ENCODE data around the gene ADORA2B. TPM values are rescaled to one million over a fixed set of nuclear protein-coding genes. Genes with fewer than 3 reads are reported as not detected.

ADORA2B gene
- total RNA-seq, 2 experiments from 2014 or later: 7.0 to 7.1 TPM

DNA sequence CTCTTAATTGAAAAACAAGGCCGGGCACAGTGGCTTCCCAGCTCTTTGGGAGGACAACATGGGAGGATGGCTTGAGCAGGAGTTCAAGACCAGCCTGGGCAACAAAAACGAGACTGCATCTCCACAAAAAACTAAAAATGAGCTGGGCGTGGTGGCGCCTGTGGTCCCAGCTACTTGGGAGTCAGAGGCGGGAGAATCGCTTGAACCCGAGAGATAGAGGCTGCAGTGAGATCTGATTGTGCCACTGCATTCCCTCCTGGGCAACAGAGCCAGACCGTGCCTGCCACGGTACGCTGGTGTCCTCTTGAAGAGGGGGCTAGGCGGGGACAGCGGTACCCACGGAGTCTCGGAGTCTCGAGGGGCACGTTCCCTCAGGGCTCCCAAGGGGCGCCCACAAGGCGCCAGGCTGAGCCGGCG lies 27.9 kb upstream of the ADORA2B start:
- H3K4me3 Mint-ChIP-seq: no peak overlapping the region
- H3K4me1 Mint-ChIP-seq: no peaks in the 10 kb centered on the region
- H3K27me3 Mint-ChIP-seq: peaks cover 24% of the 10 kb centered on the region
- no peaks in the 10 kb centered on the region for H3K36me3 Mint-ChIP-seq
- DNase-seq: no peak
- H3K27ac Mint-ChIP-seq: no peak overlapping the region
- peaks cover 2% of the 10 kb centered on the region for H3K9me3 Mint-ChIP-seq

- Mint-ChIP-seq H3K27me3 (peaks cover 29% of the 10 kb centered on the region), H3K9me3 (peaks cover 2% of the 10 kb centered on the region), H3K4me1 (no peaks in the 10 kb centered on the region), H3K27ac (no peak overlapping the region), H3K4me3 (no peak overlapping the region), H3K36me3 (no peaks in the 10 kb centered on the region)
- no peak for DNase-seq
These were observed 27.4 kb upstream of the ADORA2B start for GRCh38 chr17:15917438-15918027.

GRCh38 chr17:15918261-15918660 lies 26.7 kb upstream of the ADORA2B start:
- DNase-seq: no peak
- Mint-ChIP-seq H3K4me3 (no peak overlapping the region), H3K4me1 (no peaks in the 10 kb centered on the region), H3K27ac (no peak overlapping the region), H3K27me3 (peaks cover 29% of the 10 kb centered on the region), H3K9me3 (peaks cover 2% of the 10 kb centered on the region), H3K36me3 (no peaks in the 10 kb centered on the region)

DNA sequence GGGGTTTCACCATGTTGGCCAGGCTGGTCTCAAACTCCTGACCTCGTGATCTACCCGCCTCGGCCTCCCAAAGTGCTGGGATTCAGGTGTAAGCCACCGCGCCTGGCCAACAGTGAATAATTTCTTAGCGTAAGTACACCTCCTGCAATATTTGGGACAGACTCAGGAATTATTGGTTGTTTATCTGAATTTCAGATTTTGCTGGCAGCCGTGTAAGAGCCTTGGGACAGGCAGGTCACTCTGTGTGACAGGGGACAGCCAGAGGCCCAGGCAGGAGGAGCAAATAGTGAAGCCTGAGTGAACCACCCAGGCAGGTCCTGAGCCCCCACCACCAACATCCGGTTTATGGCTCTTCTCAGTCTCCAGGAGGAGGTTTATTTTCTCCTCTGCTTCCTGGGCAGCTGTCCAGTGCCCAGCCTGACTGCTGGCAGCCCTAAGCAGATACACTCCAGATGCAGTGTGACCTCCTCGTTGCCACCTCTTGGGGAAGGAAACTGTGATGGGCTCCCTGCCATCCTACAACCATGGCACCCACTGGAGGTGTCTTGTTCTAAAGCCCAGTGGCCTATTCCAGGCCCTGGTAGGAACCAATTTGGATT lies 26.2 kb upstream of the ADORA2B start:
- H3K36me3 Mint-ChIP-seq: no peaks in the 10 kb centered on the region
- H3K27me3 Mint-ChIP-seq: peaks cover 29% of the 10 kb centered on the region
- no peak overlapping the region for H3K27ac Mint-ChIP-seq
- no peak for DNase-seq
- H3K4me1 Mint-ChIP-seq: no peaks in the 10 kb centered on the region
- H3K9me3 Mint-ChIP-seq: peaks cover 2% of the 10 kb centered on the region
- H3K4me3 Mint-ChIP-seq: no peak overlapping the region

- Mint-ChIP-seq H3K4me1 (no peaks in the 10 kb centered on the region), H3K4me3 (no peak overlapping the region), H3K9me3 (peaks cover 2% of the 10 kb centered on the region), H3K36me3 (no peaks in the 10 kb centered on the region), H3K27ac (no peak overlapping the region), H3K27me3 (peaks cover 29% of the 10 kb centered on the region)
- DNase-seq: no peak
These were observed 25.5 kb upstream of the ADORA2B start for GRCh38 chr17:15919466-15919865.

DNA sequence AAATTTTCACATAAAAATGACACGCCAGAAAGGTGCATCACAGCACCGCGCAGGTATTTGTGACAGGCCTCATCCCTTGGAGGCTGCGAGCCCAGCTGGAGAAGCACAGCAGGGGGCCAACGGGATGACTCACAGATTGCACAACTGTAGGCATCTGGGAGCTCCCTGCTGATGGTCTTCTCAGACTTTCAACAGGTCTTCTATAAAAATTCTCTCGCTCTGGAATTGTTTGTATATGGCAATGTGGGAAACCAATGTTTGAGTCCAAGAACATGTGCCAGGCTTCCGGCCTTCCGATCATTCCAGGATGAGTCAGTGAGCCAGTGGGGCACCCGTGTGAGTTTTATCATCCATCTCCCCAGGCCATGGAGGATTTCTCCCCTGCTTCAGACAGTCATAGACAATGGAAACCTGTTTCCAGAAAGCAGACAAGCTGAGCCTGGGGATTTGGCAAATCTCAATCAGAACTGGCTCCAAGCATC lies 24.1 kb upstream of the ADORA2B start:
- no peak overlapping the region for H3K27ac Mint-ChIP-seq
- H3K36me3 Mint-ChIP-seq: no peaks in the 10 kb centered on the region
- peaks cover 29% of the 10 kb centered on the region for H3K27me3 Mint-ChIP-seq
- no peaks in the 10 kb centered on the region for H3K4me1 Mint-ChIP-seq
- H3K9me3 Mint-ChIP-seq: peaks cover 2% of the 10 kb centered on the region
- H3K4me3 Mint-ChIP-seq: no peak overlapping the region
- DNase-seq: no peak

DNA sequence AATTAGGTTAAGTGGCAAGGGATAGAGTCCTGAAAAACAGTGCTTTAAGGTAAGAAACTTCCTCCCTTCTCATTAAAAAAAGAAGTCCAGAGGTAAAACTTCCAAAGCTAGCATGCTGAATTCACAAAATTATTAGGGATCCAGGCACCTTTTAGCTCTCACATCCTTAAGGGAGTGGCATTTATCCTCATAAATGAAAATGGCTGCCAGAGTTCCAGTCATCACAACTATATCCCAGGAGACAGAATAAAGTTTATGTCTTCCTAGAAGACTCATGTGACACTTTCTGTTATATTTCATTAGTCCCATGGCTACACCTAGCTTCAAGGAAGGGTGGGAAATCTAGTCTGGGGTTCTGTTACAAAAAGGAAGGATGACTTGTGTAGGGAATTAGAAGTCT lies 23.3 kb upstream of the ADORA2B start:
- DNase-seq: no peak
- Mint-ChIP-seq H3K27ac (no peak overlapping the region), H3K4me1 (no peaks in the 10 kb centered on the region), H3K27me3 (peaks cover 22% of the 10 kb centered on the region), H3K9me3 (peaks cover 2% of the 10 kb centered on the region), H3K4me3 (no peak overlapping the region), H3K36me3 (no peaks in the 10 kb centered on the region)

DNA sequence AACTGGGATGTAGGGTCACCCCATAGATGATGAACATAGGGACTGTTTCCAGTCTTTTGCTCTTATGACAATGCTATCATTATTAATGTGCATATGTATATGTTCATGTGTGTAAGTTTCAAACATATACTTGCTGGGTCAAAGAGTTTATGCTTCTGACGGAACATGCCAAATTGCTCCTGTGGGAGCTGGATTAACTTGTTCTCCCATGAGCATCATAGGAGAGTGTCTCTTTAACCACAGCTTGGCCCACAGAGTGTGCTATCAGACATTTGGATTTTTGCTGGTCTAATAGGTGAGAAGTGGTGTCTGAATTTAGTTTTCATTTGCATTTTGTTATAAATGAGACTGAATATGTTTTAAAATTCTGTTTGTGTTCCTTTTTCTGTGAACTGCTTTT lies 22.3 kb upstream of the ADORA2B start:
- no peak for DNase-seq
- no peak overlapping the region for H3K4me3 Mint-ChIP-seq
- H3K27me3 Mint-ChIP-seq: peaks cover 19% of the 10 kb centered on the region
- no peaks in the 10 kb centered on the region for H3K36me3 Mint-ChIP-seq
- H3K4me1 Mint-ChIP-seq: no peaks in the 10 kb centered on the region
- H3K27ac Mint-ChIP-seq: no peak overlapping the region
- H3K9me3 Mint-ChIP-seq: peaks cover 2% of the 10 kb centered on the region

GRCh38 chr17:15926039-15926740 lies 18.7 kb upstream of the ADORA2B start:
- H3K27ac Mint-ChIP-seq: no peak overlapping the region
- H3K9me3 Mint-ChIP-seq: peaks cover 2% of the 10 kb centered on the region
- no peaks in the 10 kb centered on the region for H3K36me3 Mint-ChIP-seq
- peaks cover 21% of the 10 kb centered on the region for H3K27me3 Mint-ChIP-seq
- H3K4me3 Mint-ChIP-seq: no peak overlapping the region
- DNase-seq: no peak
- H3K4me1 Mint-ChIP-seq: peaks cover 2% of the 10 kb centered on the region

GRCh38 chr17:15928286-15928785 lies 16.6 kb upstream of the ADORA2B start:
- H3K27ac Mint-ChIP-seq: no peak overlapping the region
- DNase-seq: no peak

DNA sequence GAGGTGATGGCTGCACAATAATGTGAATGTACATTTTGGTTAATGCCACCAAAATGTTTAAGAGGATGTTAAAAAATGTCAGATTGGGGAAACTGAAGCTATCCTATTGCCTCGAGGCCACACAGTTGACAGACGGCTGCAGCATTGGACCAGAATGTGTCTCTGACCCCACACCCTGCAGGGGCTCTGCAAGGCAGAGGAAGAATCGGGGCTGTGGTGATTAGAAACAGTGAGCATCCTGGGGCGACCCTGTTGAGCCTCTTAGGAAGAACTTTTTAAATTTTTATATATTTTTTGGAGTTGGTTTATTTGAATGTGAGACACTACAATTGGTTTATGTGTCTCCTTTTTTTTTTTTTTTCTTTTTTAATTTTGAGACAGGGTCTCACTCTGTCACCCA lies 15.0 kb upstream of the ADORA2B start:
- H3K4me3 Mint-ChIP-seq: no peak overlapping the region

More at GRCh38 chr17:15928286-15928785, 16.6 kb upstream of the ADORA2B start:
- Mint-ChIP-seq H3K4me3 (no peak overlapping the region), H3K27me3 (peaks cover 19% of the 10 kb centered on the region), H3K36me3 (no peaks in the 10 kb centered on the region), H3K4me1 (peaks cover 2% of the 10 kb centered on the region), H3K9me3 (no peaks in the 10 kb centered on the region)

GRCh38 chr17:15930426-15930825 lies 14.5 kb upstream of the ADORA2B start:
- Mint-ChIP-seq H3K36me3 (no peaks in the 10 kb centered on the region), H3K27me3 (peaks cover 19% of the 10 kb centered on the region), H3K4me1 (peaks cover 2% of the 10 kb centered on the region), H3K4me3 (no peak overlapping the region), H3K9me3 (no peaks in the 10 kb centered on the region), H3K27ac (no peak overlapping the region)
- DNase-seq: no peak

More for the DNA sequence above, 15.0 kb upstream of the ADORA2B start:
- no peaks in the 10 kb centered on the region for H3K36me3 Mint-ChIP-seq
- no peaks in the 10 kb centered on the region for H3K9me3 Mint-ChIP-seq
- no peak overlapping the region for H3K27ac Mint-ChIP-seq
- H3K4me1 Mint-ChIP-seq: peaks cover 2% of the 10 kb centered on the region
- no peak for DNase-seq
- H3K27me3 Mint-ChIP-seq: peaks cover 19% of the 10 kb centered on the region

DNA sequence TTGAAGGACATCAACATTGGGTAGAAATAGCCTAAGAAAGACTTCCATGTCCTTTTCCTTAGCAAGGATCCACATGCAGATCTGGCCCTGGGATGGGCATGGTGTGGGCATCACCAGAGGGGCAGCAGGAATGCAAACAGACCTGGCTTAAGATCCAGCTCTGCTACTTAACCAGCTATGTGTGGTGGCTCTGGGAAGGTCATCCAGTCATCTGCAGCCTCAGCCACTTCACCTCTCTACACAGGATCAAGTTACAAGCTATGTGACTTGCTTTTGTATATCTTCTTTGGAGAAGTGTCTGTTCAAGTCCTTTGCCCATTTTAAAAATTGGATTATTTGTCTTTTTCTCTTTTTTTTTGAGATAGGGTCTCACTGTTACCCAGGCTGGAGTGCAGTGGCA lies 13.5 kb upstream of the ADORA2B start:
- no peak overlapping the region for H3K4me3 Mint-ChIP-seq
- H3K9me3 Mint-ChIP-seq: no peaks in the 10 kb centered on the region
- H3K36me3 Mint-ChIP-seq: no peaks in the 10 kb centered on the region
- no peak overlapping the region for H3K27ac Mint-ChIP-seq
- H3K4me1 Mint-ChIP-seq: peaks cover 2% of the 10 kb centered on the region
- no peak for DNase-seq
- H3K27me3 Mint-ChIP-seq: peaks cover 19% of the 10 kb centered on the region

DNA sequence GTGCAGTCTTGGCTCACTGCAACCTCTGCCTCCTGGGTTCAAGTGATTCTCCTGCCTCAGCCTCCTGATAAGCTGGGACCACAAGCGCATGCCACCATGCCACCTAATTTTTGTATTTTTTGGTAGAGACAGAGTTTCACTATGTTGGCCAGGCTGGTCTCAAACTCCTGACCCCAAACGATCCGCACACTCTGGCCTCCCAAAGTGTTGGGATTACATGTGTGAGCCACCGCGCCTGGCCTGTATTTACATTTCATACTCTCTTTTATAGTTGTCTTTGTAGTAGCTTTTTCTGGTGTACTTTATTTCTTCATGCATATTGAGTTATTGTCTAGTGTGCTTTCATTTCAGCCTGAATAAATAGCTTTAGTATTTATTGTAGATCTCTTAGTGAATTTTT lies 10.1 kb upstream of the ADORA2B start:
- Mint-ChIP-seq H3K4me1 (no peaks in the 10 kb centered on the region), H3K9me3 (no peaks in the 10 kb centered on the region), H3K36me3 (no peaks in the 10 kb centered on the region), H3K4me3 (no peak overlapping the region), H3K27ac (no peak overlapping the region), H3K27me3 (peaks cover 3% of the 10 kb centered on the region)
- no peak for DNase-seq

DNA sequence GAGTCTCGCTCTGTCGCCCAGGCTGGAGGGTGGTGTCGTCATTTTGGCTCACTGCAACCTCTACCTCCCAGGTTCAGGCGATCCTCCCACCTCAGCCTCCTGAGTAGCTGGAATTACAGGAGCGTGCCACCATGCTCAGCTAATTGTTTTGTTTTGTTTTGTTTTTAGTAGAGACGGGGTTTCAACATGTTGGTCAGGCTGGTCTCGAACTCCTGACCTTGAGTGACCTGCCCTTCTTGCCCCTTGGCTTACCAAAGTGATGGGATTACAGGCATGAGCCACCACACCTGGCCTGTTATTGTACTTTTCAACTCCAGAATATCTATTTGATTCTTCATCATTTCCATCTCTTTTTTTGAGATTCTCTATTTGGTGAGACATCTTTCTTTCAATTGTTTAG lies 9.0 kb upstream of the ADORA2B start:
- no peak overlapping the region for H3K27ac Mint-ChIP-seq
- H3K27me3 Mint-ChIP-seq: peaks cover 3% of the 10 kb centered on the region
- no peaks in the 10 kb centered on the region for H3K9me3 Mint-ChIP-seq
- no peak overlapping the region for H3K4me3 Mint-ChIP-seq
- H3K36me3 Mint-ChIP-seq: no peaks in the 10 kb centered on the region
- DNase-seq: no peak
- H3K4me1 Mint-ChIP-seq: no peaks in the 10 kb centered on the region

Data from activated naive CD8-positive, alpha-beta T cell treated with anti-CD3 and anti-CD28 coated beads for 36 hours (primary cell).